ENCODE measurements around the gene RAB13.

Gene RAB13

GRCh38 chr1:153932156-153933131 lies 53.7 kb downstream of the RAB13 start:
- DNase-seq (ENCODE audit: low spot score): no peak

Data from germinal center (tissue), 1 donor.